CD4-positive, alpha-beta T cell treated with Interleukin-6 at 100 ng/mL for 8 hours (primary cell): Measurements from ENCODE around the gene KIFAP3.
A peak's percentile ranks its signal among the peaks of the same experiment; 100 is the strongest.
"Not testable (repeated sequence)": the region's sequence is repeated elsewhere in the genome, so short reads cannot be mapped to it uniquely, and the experiment has no call there.

ENCODE experiments used
- DNase-seq: peaks from one replicate; pipeline ENCODE4 v3.0.0-alpha.2; 2020; ENCODE audit warnings: mixed read lengths, low spot score

KIFAP3 gene

DNA sequence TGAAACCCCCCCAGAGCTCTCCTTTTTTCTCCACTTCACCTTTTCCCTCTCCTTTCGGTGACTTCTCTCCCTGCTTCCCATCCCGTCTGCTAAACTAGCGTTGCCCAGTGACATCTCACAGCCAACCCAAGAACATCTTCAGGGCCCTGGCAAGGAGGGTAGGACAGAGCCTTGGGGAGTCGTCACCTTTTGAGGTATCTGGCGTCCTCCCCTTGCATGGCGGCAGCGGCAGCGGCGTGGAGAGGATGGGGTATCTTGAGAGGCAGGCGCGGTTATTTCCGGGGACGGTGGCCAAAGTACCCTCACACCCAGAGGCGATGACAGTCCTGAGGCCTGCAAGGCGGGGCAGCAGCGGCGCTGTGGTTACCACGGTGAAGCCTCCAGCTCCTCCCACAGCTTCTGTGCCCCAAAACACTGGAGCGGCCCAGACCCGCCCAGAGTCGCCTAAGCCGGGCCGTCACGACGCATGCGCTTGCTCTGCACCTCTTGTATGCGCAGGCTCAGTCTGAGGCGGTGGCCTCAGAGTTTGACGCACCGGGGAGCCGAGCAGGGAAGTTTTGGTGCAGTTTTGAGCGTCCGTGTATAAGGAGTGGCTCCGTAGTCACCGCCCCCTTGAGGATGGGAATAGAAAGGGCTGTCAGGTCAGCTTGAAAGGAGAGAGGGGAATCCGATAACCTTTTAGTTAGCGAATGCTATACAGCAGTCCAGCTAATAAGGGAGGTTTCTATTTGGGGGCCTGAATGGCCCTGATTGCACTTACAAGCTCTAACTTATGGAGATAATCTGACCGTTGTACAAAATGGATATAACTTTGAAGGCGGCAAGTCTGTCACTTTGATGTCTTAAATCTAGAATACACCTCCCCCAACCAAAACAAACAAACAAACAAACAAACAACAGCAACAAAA is at the start of gene KIFAP3:
TSS of gene KIFAP3 (minus strand) at position 446 of the 908 bp plus-strand sequence. CDS start at position 218, 228 bp downstream.
- DNase-seq: peak; percentile 97

DNA sequence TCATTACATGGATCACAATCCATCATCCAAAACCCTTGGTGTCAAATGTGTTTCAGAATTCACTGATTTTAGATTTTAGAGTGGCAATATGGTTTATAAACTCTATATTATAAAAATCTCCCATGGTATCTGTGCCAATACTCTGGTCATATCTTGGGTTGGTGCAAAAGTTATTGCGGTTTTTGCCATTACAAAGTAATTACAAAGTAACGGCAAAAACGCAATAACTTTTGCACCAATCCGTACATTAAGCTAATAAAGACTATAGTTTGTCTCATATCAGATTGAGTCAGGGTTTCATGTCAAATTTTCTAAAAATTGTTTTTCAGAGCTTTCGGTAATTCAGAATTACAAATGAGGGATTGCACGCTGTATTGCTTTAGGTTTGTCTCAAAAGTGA is 47.9 kb upstream of the KIFAP3 start:
- DNase-seq: no peak

DNA sequence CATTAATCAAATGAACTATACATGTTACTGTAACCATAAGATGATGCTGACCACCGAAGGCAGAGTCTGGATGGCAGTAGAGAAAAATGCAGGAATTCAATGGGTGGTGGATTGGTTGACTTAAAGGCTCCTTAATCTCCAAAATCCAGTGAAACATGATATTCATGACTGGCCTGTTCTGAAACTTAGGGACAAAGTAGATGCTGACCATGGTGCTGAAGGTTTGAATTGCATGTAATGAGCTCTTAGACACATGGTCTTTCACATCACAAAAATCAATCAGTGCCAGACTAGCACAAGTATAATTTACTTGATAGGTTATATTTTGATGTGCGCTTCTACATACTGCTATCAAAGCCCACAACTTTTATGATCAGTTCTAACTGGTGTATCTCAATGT is 40.4 kb upstream of the KIFAP3 start:
- DNase-seq: no peak

DNA sequence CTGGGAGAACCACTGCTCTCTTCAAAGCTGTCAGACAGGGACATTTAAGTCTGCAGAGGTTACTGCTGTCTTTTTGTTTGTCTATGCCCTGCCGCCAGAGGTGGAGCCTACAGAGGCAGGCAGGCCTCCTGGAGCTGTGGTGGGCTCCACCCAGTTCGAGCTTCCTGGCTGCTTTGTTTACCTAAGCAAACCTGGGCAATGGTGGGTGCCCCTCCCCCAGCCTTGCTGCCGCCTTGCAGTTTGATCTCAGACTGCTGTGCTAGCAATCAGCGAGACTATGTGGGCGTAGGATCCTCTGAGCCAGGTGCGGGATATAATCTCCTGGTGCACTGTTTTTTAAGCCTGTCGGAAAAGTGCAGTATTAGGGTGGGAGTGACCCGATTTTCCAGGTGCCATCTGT is 38.6 kb upstream of the KIFAP3 start:
- not testable (repeated sequence) for DNase-seq

DNA sequence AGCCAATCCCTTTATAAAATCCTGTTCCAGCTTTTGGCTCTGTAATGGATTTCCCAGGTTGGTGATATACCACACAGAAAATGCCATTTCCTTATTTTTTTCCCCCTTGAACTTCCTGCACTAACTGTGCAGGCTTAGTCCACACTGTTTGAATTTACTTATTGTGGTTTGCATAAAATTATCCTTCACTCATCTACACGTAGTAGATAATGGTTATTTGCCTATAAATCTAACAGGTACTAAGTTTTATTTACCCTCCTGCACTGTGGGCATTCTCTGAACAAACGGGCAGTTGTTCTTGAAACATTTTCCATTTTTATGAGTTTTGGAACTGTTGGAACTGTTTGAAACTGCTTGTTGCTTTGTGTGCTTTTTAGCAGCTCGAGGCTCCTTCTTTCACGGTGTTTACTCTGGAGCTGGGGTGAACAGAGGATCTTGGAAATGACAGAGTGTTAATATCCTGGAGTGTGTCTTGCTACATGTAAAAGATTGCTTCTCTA is 23.0 kb upstream of the KIFAP3 start:
- no peak for DNase-seq

DNA sequence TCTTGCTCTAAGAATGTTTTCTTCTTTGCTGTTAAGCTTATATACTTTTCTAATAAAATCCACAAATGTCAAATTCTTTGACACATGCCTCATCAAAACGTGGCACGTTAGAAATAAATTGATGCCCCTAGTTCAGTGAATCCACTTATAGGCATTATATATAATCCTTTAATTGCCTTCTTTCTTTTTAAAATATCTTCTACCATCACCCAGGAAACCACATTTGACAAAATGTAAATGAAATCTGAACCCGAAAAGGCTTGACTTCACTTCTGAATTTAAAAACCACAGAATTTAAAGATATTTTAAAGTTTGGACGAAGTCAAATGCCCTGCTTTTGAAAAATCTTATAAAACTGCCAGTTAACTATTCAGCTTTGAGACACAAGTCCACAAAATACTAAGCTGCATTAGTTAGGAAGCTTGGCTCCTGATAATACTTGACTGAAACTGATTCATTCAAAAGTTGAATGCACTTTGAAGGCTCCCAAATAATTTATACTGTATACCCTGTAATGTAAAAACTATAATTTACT is 22.4 kb upstream of the KIFAP3 start:
- DNase-seq: no peak

DNA sequence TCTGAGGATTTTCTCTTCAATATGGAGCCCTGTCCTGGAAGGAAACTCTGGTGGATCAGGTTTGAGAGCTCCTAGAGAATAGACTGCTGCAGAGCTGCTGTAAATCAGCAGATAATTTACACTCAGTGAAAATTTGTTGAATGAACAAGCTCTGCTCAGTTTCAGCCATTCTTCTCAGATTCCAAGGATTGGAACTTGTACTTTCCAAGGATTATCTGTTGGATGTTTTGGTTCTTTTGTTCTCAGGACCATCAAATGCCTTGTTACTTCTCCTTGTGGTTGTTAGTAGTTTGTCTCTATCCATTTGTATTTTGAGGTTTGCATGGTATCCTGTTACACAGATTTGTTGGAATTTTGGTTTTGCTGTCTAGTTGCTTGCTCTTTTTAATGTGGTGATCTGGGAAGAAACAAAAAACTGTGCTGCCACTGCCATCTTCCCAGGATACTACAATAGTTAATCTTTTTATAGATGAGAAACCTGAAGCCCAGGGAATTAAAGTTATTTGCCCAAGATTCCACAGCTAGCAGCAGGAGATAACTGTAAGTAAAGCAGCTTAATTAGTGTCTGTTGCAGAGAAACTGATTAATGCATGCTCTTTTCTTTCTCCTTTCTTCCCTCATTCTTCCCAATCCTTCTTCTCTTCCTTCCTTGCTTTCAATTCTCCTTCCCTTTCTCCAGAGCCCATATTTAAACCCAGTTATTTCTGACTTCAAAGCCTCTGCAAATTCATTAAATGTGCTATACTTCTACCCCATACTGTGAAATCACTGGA is 21.7 kb upstream of the KIFAP3 start:
- no peak for DNase-seq

DNA sequence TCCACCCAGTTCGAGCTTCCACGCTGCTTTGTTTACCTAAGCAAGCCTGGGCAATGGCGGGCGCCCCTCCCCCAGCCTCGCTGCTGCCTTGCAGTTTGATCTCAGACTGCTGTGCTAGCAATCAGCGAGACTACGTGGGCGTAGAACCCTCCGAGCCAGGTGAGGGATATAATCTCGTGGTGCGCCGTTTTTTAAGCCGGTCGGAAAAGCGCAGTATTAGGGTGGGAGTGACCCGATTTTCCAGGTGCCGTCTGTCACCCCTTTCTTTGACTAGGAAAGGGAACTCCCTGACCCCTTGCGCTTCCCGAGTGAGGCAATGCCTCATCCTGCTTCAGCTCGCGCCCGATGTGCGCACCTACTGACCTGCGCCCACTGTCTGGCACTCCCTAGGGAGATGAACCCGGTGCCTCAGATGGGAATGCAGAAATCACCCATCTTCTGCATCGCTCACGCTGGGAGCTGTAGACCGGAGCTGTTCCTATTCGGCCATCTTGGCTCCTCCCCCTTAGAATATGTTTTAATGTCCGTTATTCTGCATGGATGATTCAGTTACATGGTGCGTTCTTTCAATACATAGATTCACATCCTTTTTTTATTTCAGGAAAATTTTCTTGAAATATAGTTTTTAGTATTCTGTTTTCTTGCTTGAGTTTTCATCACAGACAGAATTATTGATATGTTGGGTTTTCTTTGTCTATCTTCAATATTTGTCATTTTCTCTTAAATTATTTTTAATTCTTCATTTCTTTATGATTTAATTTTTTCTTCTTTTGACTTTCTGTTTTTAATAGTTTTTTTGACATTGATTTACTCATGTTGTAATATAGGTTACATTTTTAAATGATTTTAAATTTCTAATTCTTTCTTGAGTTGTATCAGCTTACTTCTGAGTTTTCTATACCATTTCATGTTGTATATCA is 20.5 kb upstream of the KIFAP3 start:
- not testable (repeated sequence) for DNase-seq

DNA sequence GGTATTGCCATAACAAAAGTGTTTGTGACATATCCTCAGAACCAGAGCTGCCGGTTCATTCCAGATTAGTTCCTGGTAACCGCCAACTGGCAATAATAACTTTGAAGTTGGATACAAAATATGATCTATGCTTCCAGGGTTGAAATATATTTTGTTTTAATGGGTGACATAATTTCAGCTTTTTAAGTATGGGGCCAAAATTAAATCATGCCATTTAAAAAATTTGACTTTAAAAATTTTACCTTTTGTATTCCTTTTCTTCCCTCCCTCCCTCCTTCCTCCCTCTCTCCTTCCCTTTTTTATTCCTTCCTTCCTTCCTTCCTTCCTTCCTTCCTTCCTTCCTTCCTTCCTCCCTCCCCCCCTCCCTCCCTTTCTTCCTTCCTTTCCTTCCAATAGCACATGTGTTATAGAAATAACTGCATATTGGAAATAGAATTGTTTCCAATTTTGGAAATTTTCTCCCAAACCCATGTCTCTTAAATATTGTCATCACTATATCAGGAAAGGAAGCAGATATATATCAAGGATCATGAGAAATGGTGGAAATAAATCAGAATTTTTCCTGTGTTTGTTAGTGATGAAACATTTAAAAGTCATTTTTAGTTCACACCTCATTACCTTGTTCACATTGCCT is 12.0 kb upstream of the KIFAP3 start:
- DNase-seq: no peak

DNA sequence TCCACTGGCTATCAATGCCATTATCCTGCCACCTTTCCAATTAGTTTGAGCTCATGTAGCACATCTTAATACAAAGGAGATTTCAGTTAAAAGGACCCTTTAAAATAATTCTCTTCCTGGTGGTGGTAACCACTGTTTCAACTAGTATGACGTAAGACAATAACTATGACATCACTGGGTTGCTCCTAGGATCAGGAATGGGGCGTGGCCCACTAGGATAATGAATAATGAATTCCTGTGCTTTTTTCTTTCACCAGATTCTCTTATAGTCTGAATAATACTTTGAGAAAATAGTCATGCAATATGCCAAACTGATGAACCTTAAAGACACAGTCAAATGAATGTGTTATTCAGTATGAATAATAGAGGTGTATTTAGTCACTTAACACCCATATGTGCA is 10.6 kb upstream of the KIFAP3 start:
- no peak for DNase-seq

DNA sequence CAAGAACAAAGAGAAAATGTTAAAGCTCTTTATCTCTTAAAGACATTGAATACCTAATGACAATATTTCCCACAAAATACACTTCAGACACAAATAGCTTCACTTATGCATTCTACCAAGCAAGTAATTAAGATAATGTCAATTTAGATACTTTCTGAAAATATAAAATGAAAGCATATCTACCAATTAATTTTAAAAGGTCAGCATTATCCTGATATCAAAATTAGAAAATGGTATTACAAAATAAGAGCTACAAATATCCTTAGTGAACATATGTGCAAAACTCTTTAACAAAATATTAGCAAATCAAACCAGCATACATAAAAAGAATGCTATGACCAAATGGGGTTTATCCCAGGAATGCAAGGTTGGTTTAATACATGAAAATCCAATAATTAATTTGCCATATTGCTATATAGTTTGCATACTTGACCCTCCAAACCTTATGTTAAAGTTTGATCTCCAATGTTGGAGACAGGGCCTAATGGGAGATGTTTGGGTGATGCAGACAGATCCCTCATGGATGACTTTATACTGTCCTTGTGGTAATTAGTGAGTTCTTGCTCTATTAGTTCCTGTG is 4.2 kb upstream of the KIFAP3 start:
- no peak for DNase-seq

DNA sequence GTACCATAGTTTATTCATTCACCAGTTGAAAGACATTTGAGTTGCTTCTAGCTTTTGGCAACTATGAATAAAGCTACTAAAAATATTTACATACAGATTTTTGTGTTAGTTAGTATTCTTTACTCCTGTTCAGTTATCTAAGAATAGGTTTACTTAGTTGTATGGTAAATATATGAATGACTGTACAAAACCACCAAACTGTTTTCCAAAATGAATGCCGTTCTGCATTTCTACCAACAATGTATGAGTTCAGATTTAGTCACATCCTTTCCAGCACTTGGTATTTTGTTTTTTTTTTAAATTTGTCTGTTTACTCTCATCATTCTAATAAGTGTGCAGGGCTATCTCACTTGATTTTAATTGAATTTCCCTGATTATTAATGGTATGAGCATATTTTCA is 3.4 kb upstream of the KIFAP3 start:
- DNase-seq: no peak

DNA sequence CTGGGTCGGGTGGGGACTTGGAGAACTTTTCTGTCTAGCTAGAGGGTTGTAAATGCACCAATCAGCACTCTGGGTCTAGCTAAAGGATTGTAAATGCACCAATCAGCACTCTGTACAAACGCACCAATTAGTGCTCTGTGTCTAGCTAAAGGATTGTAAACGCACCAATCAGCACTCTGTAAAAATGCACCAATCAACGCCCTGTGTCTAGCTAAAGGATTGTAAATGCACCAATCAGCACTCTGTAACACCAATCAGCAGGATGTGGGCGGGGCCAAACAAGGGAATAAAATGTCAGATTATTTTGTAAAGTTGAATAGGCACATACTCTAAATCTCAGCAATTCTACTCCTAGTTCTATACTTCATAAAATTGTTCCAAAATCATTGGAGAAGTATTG is 2.5 kb upstream of the KIFAP3 start:
- DNase-seq: not testable (repeated sequence)

DNA sequence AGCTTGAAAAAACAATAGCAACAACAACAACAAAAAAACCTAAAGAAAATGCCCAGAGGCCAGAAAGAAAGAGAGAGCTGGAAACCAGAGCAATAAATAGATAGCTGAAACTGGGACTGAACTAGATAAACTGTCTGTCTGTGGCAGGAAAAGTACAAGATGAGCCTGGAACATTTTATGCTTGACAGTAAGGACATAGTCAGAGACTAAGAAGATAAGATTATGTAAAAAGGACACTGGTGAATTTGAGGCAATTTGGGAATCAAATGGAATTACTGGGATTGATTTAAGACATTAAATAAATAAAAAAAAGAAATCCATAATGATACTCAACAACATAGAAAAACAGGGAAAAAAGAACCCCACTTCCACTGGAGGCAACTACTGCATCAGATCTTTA is 1.7 kb upstream of the KIFAP3 start:
- DNase-seq: no peak

DNA sequence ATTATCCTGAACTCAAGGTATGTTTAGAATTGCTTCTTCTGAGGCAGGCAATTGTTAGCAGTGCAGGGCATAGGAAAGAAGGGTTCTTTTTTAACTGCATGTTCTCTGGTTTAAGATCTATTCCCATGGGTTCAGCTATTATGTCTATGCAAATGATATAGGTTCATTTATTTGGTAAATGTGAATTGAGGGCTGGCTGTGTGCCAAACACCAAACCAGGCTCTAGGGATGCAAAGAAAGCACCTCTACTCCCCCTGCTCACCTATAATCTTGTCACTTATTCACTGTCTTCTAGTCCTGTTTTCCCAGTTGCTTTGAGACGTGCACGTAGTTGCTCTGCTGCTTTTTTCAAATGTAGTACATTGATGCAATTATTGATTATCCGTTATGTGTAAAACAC is 691 bp upstream of the KIFAP3 start:
- DNase-seq: no peak

DNA sequence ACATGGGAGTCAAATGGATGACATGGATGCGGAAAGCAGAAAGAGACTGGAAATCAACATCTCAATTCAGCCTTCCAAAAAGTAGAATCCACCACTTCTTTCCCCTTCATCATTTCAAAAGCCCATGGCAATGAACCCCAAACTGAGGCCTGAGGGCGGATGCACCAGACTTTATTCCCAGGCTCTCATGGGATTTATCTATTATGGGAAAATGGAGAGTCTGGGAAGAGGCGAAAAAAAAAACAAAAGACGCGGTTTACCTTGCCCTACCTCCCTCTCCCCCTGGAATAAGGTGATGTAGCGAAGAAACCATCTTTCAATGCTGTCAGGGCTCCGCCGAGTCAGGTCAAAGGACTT is 624 bp downstream of the KIFAP3 start:
- DNase-seq: no peak

DNA sequence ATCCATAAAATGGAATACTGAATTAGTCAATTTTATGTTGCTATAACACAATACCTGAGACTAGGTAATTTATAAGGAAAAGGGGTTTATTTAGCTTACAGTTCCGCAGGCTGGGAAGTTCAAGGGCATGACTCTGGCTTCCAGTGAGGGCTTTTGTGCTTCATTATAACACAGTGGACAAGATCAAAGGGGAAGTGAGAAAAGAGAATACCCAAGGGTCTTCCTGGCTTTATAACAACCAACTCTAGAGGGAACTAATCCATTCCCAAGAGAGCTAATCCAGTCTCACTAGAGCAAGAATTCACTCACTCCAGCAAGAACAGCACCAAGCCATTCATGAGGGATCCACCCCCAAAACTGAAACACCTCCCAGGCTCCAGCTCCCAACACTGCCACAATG is 3.1 kb downstream of the KIFAP3 start:
- DNase-seq: no peak

DNA sequence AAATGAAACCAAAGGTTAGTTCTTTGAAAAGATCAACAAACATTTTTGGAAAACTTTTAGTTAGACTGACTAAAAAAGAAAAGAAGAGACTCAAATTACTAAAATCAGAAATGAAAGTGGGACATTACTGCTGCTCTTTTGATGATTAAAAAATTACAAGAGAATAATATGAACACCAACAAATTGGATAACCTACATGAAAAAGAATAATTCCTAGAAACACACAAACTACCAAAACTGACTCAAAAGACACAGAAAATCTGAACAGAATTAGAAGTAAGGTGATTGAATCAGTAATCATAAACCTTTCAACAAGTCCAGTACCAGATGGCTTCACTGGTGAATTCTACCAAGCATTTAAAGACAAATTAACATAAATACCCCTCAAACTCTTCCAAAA is 5.6 kb downstream of the KIFAP3 start:
- no peak for DNase-seq

DNA sequence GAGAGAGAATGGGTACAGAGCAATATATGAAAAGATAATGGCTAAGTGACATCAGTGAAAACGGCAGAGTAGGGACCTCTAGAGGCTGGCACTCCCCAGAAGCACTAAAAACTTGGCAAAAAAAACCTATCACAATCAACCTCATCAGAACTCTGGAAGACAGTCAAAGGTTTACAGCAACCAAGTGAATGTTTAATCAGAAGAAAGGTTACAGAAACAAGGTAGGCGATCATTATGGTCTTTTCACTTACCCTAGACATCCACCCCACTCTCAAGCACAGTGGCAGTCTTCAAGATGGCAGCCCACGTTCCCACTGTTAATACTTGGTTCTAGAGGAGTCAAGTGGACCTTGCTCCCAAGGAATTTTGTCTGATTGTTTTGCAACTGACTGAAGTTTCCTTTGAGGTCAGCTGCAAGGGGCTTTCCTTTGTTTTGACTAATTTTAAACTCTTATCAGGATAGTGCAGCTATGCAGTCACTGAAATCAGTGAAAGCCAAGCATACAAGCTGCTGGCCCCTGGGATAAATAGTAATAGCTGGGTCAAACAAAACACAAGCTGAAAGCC is 7.2 kb downstream of the KIFAP3 start:
- DNase-seq: no peak

DNA sequence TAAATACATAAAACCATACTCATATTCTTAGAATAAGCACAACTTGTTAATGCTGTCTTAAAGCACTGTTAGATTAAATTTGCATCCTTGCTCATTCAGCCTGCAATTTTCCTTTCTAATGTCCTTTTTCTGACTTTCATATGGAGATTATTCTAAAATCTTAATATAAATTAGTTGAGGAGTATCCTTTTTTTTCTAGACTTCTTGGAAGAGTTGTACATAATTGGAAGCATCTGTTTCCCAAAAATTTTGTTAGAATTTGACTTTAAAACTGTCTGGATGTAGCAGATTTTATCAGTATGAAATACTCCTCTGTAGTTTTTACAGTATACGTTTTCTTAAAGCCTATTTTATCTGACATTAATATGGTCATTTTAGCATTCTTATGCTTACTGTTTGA is 9.7 kb downstream of the KIFAP3 start:
- DNase-seq: no peak
